HG03159 (cell line): ENCODE measurements around the gene GRIPAP1.

Source experiments
- ATAC-seq: cut with Tn5 transposase; IDR thresholded peaks from one replicate; pipeline ENCODE4 v1.9.1; 2021; ENCODE audit warnings: mild to moderate bottlenecking, moderate library complexity; ENCODE audit not compliant: unreplicated experiment

GRIPAP1 gene

GRCh38 chrX:48960291-48960690 lies 41.8 kb downstream of the GRIPAP1 start:
- no peak for ATAC-seq

GRCh38 chrX:48958635-48959094 lies 43.4 kb downstream of the GRIPAP1 start:
- no peak for ATAC-seq

- peak; percentile 82 for ATAC-seq
Measured at GRCh38 chrX:48957827-48958634, 44.0 kb downstream of the GRIPAP1 start.

GRCh38 chrX:48957477-48957826 lies 44.6 kb downstream of the GRIPAP1 start, which contains the start of gene OTUD5:
Gene OTUD5 (minus strand): TSS chrX:48957607. CDS start chrX:48957570, 37 bp downstream.
- ATAC-seq, result peak; percentile 32

GRCh38 chrX:48956728-48957414 lies 45.2 kb downstream of the GRIPAP1 start:
- ATAC-seq, result no peak

- ATAC-seq, result no peak
Measured at GRCh38 chrX:48948589-48948988, 53.5 kb downstream of the GRIPAP1 start.

- no peak for ATAC-seq
Measured at GRCh38 chrX:48945517-48946348, 56.3 kb downstream of the GRIPAP1 start.

- ATAC-seq, result no peak
Measured at GRCh38 chrX:48942895-48943294, 59.2 kb downstream of the GRIPAP1 start.

- no peak for ATAC-seq
Measured at GRCh38 chrX:48940404-48940955, 61.6 kb downstream of the GRIPAP1 start.

GRCh38 chrX:48939524-48940228 lies 62.4 kb downstream of the GRIPAP1 start:
- no peak for ATAC-seq

- ATAC-seq, result peak; percentile 58
Measured at GRCh38 chrX:48938721-48939425, 63.2 kb downstream of the GRIPAP1 start.

- ATAC-seq, result peak; percentile 55
Measured at GRCh38 chrX:48937054-48937907, 64.8 kb downstream of the GRIPAP1 start.

- no peak for ATAC-seq
Measured at GRCh38 chrX:48936429-48937053, 65.5 kb downstream of the GRIPAP1 start.

- ATAC-seq, result no peak
Measured at GRCh38 chrX:48935301-48935670, 66.8 kb downstream of the GRIPAP1 start.

GRCh38 chrX:48934581-48935300 lies 67.3 kb downstream of the GRIPAP1 start:
- ATAC-seq, result no peak

GRCh38 chrX:48933757-48934156 lies 68.3 kb downstream of the GRIPAP1 start:
- no peak for ATAC-seq

- no peak for ATAC-seq
Measured at GRCh38 chrX:48927736-48928382, 74.2 kb downstream of the GRIPAP1 start.
